Measurements from ENCODE around the gene TAC4.

TAC4 gene

DNA sequence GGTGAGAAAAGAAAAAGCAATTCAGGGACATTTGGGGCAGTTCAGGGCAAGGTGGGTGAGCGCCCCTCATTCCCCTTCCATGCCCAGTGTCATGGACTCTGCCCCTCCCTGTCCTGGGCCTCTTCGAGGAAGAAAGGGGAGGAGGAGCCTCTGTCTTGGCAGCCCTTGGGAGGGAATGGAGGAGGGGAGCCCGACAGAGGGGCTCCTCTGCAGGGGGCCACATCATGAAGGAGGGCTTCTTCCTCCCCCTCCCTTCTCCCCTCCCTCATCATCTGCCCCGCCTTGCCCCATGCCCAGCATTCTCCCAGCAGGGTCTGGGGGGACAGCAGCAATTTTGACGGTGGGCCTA lies 33.2 kb upstream of the TAC4 start:
- ATAC-seq (ENCODE audit: low read depth) = no peak
- Mint-ChIP-seq H3K9me3 (no peaks in the 10 kb centered on the region), H3K27me3 (peaks cover 16% of the 10 kb centered on the region)

DNA sequence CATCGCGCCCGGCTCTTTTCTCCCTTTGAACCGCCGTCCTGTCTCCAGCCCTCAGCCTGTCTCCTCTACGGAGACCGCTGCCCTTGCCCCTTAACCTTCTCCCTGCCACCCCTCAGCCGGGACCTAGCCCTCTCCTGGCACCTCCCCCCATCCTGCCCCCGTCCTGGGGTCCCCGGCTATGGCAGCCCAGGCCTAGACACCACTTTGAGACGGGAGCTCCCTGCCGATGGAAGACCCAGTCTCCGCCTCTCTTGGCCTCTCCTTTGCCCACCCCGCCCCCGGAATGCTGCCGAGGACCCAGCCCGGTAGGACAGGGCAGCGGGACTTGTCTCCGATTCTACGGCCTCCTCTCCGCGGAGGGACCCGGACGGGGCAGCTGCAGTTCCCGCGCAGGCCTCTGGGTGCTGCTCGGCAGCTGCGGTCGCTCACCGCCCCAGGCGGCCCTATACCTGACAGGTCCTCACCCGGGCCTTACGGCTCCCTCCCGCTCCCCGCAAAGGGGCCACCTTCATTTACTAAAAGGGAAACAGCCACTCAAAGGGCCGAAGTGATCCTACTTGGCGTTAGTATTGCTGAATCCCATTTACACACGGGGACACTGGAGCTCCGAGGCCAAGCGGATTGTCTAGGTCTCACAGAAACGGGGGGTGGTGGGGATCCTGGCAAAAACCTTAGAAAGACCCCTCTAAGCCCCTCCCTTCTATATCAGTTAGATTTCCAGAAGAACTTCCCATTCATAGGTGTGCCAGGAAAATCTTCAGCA lies 32.6 kb upstream of the TAC4 start:
- H3K27me3 Mint-ChIP-seq = peaks cover 17% of the 10 kb centered on the region
- peak overlapping the region; percentile 12 for H3K4me3 Mint-ChIP-seq
- peaks cover 4% of the 10 kb centered on the region for H3K4me1 Mint-ChIP-seq
- no peaks in the 10 kb centered on the region for H3K36me3 Mint-ChIP-seq
- H3K27ac Mint-ChIP-seq = no peak overlapping the region
- peak; percentile 66 to 78 for DNase-seq (ENCODE audit: low spot score in 2 of 2)
- ATAC-seq (ENCODE audit: low read depth) = peak; percentile 95
- H3K9me3 Mint-ChIP-seq = no peaks in the 10 kb centered on the region

More for the DNA sequence above, 33.2 kb upstream of the TAC4 start:
- H3K4me1 Mint-ChIP-seq = peaks cover 4% of the 10 kb centered on the region
- no peaks in the 10 kb centered on the region for H3K36me3 Mint-ChIP-seq
- H3K27ac Mint-ChIP-seq = no peak overlapping the region
- no peak overlapping the region for H3K4me3 Mint-ChIP-seq
- no peak for DNase-seq (ENCODE audit: low spot score in 2 of 2)

DNA sequence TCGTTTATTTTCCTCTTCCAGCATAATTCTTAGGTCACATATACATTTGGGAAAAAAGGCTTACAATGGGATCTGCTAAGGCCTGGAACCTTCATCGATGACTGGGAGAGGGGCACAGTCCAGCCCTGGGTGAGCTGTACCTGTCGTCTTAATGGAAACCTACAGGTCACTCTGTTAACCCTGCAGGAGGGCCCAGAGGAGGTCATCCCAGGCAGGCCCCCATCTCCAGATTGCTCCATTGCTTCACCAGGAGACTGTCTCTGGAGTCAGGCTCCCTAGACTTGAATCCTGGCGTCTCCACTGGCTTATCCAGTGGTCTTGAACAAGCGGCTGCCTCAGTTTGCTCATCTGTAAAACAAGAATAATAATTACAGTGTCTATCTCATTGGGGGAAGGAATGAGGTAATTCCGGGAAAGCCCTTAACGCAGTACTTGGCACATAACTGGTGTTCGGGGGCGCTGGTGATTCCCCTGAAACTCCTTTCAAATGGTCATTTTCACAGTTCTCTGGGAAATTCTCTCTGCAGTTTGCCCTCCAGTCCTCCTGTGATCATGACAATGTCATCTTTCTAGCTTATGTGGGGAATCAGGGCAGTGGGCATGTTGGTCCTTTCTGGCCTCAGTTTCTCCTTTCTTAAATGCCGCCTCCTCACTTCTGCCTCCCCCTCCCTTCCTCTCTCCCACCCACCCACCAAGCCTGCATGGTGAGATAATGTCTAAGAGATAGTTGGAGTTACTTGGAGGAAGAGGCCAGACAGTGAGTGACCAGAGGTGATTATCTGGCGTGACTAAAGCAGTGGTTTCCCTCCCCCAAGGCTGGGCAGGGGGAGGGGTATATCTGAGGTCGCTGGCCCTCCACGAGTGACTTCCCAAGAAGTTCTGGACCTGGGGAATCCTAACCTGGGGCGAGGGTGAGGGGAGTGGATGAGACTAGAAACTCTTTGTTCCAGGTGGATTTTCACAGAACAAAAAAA lies 31.3 kb upstream of the TAC4 start:
- Mint-ChIP-seq H3K27me3 (peaks cover 25% of the 10 kb centered on the region), H3K9me3 (no peaks in the 10 kb centered on the region), H3K4me1 (peaks cover 4% of the 10 kb centered on the region), H3K4me3 (no peak overlapping the region), H3K36me3 (no peaks in the 10 kb centered on the region), H3K27ac (no peak overlapping the region)
- ATAC-seq (ENCODE audit: low read depth) = no peak
- no peak for DNase-seq (ENCODE audit: low spot score in 2 of 2)

DNA sequence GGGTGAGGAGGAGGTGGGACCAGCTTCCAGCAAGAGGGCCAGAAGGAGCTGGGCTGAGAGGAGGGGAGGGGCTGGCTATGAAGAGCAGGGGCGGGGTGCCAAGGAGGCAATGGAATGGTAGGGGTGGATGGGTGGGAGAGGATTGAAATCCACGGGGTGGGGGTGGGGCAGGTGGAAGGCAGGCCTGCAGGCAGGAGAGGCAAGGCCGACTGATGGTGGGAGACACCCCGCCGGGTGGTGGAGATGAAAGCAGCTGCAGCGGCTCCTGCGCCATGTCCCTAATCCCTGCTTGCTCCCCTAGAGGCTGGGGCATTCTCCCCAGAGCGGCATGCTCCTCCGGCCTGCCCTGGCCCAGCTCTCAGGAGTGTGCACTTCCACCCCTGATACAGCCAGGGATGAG lies 27.8 kb upstream of the TAC4 start:
- Mint-ChIP-seq H3K27me3 (peaks cover 21% of the 10 kb centered on the region), H3K4me3 (no peak overlapping the region), H3K4me1 (peaks cover 4% of the 10 kb centered on the region), H3K36me3 (no peaks in the 10 kb centered on the region), H3K9me3 (no peaks in the 10 kb centered on the region), H3K27ac (no peak overlapping the region)
- DNase-seq (ENCODE audit: low spot score in 2 of 2) (no peak), ATAC-seq (ENCODE audit: low read depth) (no peak)

DNA sequence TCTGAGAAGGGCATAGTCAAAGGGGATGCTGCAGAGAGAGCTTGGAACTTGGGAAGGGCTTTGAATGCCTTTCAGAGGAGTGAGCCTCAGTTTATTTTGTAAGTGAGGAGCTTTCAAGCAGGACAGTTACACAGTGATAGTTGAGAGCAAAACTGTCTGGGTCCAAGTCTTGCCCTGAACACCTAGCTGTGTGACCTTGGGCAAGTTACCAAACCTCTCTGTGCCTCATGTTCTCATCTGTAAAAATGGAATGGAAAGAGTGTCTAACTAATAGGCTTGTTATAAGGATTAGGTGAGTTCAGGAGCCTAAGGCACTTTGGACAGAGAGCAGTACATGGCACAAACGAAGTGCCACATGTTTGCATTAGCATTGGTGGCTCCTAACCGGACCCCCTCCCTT lies 27.0 kb upstream of the TAC4 start:
- Mint-ChIP-seq H3K27ac (no peak overlapping the region), H3K9me3 (no peaks in the 10 kb centered on the region)

DNA sequence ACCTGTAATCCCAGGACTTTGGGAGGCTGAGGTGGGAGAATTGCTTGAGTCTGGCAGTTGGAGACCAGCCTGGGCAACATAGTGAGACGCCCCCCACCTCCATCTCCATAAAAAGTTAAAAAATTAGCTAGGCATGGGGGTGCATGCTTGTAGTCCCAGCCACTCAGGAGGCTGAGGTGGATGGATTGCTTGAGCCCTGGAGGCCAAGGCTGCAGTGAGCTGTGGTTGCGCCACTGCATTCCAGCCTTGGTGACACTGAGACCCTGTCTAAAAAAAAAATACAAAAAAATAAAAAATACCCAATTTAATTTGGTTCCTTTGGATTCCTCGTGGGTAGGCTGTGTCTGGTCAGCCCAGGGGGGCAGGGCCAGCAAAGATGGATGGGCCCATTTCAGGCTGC lies 26.1 kb upstream of the TAC4 start:
- Mint-ChIP-seq H3K27me3 (peaks cover 30% of the 10 kb centered on the region), H3K4me1 (no peaks in the 10 kb centered on the region), H3K9me3 (no peaks in the 10 kb centered on the region), H3K36me3 (no peaks in the 10 kb centered on the region), H3K27ac (no peak overlapping the region), H3K4me3 (no peak overlapping the region)
- DNase-seq (ENCODE audit: low spot score in 2 of 2) (no peak), ATAC-seq (ENCODE audit: low read depth) (no peak)

More for the DNA sequence above, 27.0 kb upstream of the TAC4 start:
- peaks cover 29% of the 10 kb centered on the region for H3K27me3 Mint-ChIP-seq
- no peaks in the 10 kb centered on the region for H3K4me1 Mint-ChIP-seq
- no peaks in the 10 kb centered on the region for H3K36me3 Mint-ChIP-seq
- no peak overlapping the region for H3K4me3 Mint-ChIP-seq
- ATAC-seq (ENCODE audit: low read depth) (no peak), DNase-seq (ENCODE audit: low spot score in 2 of 2) (no peak)

DNA sequence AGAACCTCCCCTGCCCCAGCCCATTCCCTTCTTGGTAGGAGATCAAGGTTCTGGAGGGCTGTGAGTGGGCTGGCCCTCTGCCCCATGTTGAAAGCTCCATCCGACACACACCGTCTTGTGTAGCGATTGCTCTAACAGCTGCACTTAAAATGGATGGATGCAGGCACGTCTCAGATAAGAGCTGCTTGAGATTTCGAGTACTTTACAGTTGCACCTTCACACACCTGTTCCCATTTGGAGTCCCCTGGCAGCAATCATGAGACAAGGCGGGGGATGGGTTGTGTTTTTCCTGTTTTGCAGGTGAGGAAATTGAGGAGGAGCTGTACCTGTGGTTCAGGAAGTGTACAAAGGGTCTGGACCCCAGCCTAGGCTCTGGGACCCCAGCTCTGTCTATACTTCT lies 25.6 kb upstream of the TAC4 start:
- H3K9me3 Mint-ChIP-seq = no peaks in the 10 kb centered on the region
- peaks cover 33% of the 10 kb centered on the region for H3K27me3 Mint-ChIP-seq
- ATAC-seq (ENCODE audit: low read depth) (no peak), DNase-seq (ENCODE audit: low spot score in 2 of 2) (no peak)
- H3K4me1 Mint-ChIP-seq = no peaks in the 10 kb centered on the region
- H3K4me3 Mint-ChIP-seq = no peak overlapping the region
- no peak overlapping the region for H3K27ac Mint-ChIP-seq
- no peaks in the 10 kb centered on the region for H3K36me3 Mint-ChIP-seq

DNA sequence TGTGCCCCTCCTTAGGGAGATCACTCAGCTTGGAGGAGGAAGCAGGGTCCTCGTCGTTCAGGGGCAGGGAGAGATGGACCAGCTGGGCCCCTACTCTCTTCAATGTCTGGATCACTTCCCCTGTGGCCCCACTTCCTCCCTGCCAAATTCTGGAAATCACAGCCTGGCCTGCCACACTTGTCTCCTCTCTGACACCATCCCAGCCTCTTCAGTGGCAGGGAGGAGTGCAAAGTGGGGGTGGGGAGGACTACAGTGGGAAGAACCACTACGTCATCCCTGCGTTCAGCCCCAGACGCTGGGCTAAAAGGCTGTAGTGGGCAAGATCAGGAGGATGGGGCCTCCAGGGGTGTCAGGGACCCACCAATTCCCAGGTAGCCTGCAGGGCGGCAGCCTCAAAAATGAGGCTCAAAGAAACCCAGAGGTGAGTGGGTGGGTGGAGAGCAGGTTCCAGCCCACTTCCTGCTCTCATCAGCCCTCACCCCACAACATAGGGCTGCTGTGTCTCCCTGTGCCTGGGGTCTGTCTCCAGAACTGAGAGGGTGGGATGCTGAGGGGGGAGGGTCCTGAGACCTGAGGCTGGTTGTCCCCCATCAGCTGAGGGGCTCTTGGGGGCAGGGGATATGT lies 25.0 kb upstream of the TAC4 start:
- H3K36me3 Mint-ChIP-seq = no peaks in the 10 kb centered on the region
- DNase-seq (ENCODE audit: low spot score in 2 of 2) (no peak), ATAC-seq (ENCODE audit: low read depth) (no peak)
- no peaks in the 10 kb centered on the region for H3K9me3 Mint-ChIP-seq
- H3K4me3 Mint-ChIP-seq = no peak overlapping the region
- no peaks in the 10 kb centered on the region for H3K4me1 Mint-ChIP-seq
- no peak overlapping the region for H3K27ac Mint-ChIP-seq
- H3K27me3 Mint-ChIP-seq = peaks cover 31% of the 10 kb centered on the region

DNA sequence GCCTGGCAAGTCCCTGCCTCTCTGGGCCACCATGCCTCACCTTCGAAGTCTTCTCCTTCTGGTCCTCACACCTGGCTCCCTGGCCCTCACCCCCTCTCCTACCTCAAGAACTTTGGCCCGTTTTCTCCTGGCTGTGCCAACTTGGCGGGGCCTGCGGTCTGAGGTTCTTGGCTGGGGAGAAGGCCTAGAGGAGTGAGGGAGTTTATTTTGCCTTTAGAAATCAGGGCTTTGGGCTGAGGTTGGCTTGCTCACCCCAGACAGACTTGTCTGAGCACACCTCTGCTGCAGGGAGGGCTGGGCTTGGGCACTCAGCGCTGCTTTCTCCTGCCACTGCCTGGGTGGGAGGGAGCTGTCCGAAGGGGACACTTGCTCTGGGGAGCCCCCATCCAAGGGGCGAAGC lies 23.3 kb upstream of the TAC4 start:
- no peaks in the 10 kb centered on the region for H3K9me3 Mint-ChIP-seq
- DNase-seq (ENCODE audit: low spot score in 2 of 2) (no peak), ATAC-seq (ENCODE audit: low read depth) (no peak)
- peaks cover 34% of the 10 kb centered on the region for H3K27me3 Mint-ChIP-seq
- no peak overlapping the region for H3K27ac Mint-ChIP-seq
- H3K4me1 Mint-ChIP-seq = no peaks in the 10 kb centered on the region
- no peak overlapping the region for H3K4me3 Mint-ChIP-seq
- H3K36me3 Mint-ChIP-seq = no peaks in the 10 kb centered on the region

DNA sequence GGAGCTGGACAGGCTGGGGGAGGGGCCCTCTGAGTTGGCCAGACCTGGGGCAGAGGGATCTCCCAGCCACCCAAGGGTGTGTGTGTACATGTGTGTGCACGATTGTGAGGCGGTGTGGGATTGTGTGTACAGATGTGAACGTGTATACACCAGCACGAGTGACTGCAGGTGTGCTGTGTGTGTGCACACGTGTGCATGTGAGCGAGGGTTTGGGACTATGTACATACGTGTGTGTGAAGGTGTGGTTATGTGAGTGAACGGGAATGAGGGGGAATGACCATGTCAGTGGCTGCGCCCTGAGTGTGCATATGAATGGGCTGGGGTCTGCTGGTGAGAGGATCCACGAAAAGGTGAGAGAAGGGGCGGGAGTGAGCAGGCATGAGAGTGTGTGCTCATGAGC lies 22.4 kb upstream of the TAC4 start:
- ATAC-seq (ENCODE audit: low read depth) (no peak), DNase-seq (ENCODE audit: low spot score in 2 of 2) (no peak)
- H3K9me3 Mint-ChIP-seq = no peaks in the 10 kb centered on the region
- no peaks in the 10 kb centered on the region for H3K36me3 Mint-ChIP-seq
- H3K4me3 Mint-ChIP-seq = no peak overlapping the region
- no peak overlapping the region for H3K27ac Mint-ChIP-seq
- H3K4me1 Mint-ChIP-seq = no peaks in the 10 kb centered on the region
- H3K27me3 Mint-ChIP-seq = peaks cover 27% of the 10 kb centered on the region

DNA sequence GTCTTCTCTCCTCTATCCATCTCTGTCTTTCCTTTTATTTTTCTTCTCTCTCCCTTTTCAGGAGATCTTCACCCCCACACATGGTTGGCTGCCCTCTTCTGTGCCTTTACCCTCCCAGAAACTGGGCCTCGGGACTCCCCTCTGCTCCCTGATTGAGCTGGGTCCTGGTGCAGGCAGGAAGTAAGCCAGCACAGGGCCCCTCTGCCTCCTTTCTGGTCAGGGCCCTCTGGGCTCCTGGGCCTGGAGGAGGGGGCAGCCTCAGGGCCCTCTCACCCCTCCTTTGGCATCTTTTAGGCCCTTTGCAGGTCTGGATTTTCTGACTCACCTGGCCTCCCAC lies 21.1 kb upstream of the TAC4 start:
- Mint-ChIP-seq H3K36me3 (no peaks in the 10 kb centered on the region), H3K27me3 (peaks cover 26% of the 10 kb centered on the region), H3K4me1 (no peaks in the 10 kb centered on the region), H3K27ac (no peak overlapping the region), H3K4me3 (no peak overlapping the region), H3K9me3 (no peaks in the 10 kb centered on the region)
- ATAC-seq (ENCODE audit: low read depth) = no peak
- no peak for DNase-seq (ENCODE audit: low spot score in 2 of 2)

DNA sequence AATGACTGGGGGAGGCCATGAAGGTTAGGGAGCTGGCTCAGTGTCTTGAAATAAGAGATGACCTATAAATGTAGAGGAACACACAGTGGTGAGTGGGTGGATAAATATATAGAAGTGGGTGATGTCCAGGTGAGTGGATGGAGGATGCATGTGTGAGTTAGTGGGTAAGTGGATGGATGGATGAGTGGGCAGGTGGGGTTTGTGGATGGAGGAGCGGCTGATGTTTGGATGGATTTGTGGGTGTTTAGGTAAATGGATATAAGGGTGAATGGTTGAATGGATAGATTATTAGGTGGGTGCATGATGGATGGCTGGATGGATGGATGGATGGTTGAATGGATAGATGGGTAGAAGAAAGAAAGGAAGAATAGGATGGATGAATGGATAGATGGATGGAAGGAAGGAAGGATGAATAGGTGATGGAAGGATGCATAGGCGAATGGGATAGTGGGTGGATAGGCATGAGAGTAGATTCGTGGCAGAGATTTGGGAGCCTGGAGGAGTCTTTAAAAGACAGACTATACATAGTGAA lies 19.1 kb upstream of the TAC4 start:
- Mint-ChIP-seq H3K27ac (no peak overlapping the region), H3K36me3 (no peaks in the 10 kb centered on the region), H3K9me3 (no peaks in the 10 kb centered on the region), H3K4me3 (no peak overlapping the region), H3K27me3 (peaks cover 26% of the 10 kb centered on the region), H3K4me1 (no peaks in the 10 kb centered on the region)
- DNase-seq (ENCODE audit: low spot score in 2 of 2) = no peak
- no peak for ATAC-seq (ENCODE audit: low read depth)

DNA sequence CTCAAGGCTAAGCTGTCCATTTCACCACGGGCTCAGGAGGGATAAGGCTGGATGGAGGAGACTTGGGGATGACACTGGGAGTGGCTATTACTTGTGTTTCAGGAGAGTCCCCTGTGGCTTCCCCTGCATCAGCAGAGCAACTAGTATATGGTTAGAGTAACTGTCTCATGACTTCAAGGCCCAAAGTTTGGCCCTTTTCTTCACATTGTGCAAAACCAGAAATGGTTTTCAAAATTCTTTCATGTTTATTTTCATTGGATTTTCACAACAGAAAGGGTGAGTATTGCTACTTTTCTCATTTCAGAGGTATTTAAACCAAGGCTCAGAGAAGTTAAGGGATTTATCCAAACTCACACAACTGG lies 18.1 kb upstream of the TAC4 start:
- no peaks in the 10 kb centered on the region for H3K36me3 Mint-ChIP-seq
- peaks cover 28% of the 10 kb centered on the region for H3K27me3 Mint-ChIP-seq
- H3K4me1 Mint-ChIP-seq = peaks cover 2% of the 10 kb centered on the region
- H3K4me3 Mint-ChIP-seq = no peak overlapping the region
- H3K9me3 Mint-ChIP-seq = no peaks in the 10 kb centered on the region
- ATAC-seq (ENCODE audit: low read depth) (no peak), DNase-seq (ENCODE audit: low spot score in 2 of 2) (no peak)
- no peak overlapping the region for H3K27ac Mint-ChIP-seq

DNA sequence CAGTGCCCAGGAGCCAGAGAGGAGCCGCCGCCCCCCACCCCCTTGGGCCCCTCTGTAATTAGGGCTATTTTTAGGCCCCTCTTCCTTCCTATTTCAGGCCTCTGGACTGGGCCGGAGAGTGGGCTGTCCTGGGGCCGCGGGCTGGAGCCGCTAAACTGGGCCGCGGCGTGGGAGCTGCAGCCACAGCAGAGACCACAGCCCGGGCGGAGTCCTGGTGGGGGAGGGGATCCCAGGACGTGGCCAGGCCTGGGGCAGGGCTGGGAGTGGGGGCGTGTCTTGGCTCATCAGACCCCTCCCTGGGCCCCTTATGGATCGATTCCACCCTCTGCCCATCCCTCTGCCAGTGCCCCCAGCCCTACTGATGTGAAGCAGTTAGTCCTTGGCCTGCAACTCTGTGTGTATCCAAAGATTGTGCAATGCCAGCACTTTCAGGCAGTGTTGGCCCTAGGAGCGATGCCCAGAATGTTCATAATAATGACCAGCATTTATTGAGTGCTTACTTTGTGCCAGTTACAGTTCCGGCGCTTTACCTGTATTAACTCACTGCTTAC lies 15.0 kb upstream of the TAC4 start:
- Mint-ChIP-seq H3K9me3 (no peaks in the 10 kb centered on the region), H3K27ac (no peak overlapping the region), H3K27me3 (peaks cover 17% of the 10 kb centered on the region), H3K4me3 (no peak overlapping the region), H3K4me1 (peaks cover 3% of the 10 kb centered on the region), H3K36me3 (no peaks in the 10 kb centered on the region)
- ATAC-seq (ENCODE audit: low read depth) (no peak), DNase-seq (ENCODE audit: low spot score in 2 of 2) (no peak)

Data from memory B cell (primary cell).